B cell (primary cell): ENCODE data around the gene TMUB2. TPM values are rescaled to one million over a fixed set of nuclear protein-coding genes. Genes with fewer than 3 reads are reported as not detected.

Experiments
- ATAC-seq: fragments of 200-7000 bp; cut with Tn5 transposase; one replicate; pipeline ENCODE4 v1.10.0; 2021; ENCODE audit warnings: low read depth, mild to moderate bottlenecking, moderate number of reproducible peaks, moderate library complexity
- CTCF ChIA-PET: fragments of 350-600 bp; sonication (Branson Sonifier 250); formaldehyde crosslinking; loops from one replicate; lab custom pipeline; 2021; ENCODE audit warnings: antibody characterized with exemption, inconsistent platforms; lab: Charles Lee
- POLR2A ChIA-PET: fragments of 350-600 bp; sonication (Branson Sonifier 250); formaldehyde crosslinking; loops from one replicate; lab custom pipeline; 2021; ENCODE audit warnings: antibody characterized with exemption; lab: Charles Lee
- DNase-seq: peaks from one replicate; pipeline ENCODE4 v3.0.0; 2013
- H2AFZ ChIP-seq: 2 replicates; pipeline ENCODE4 v1.6.1; 2012; ENCODE audit warnings: mild to moderate bottlenecking, low read depth, low read length; ENCODE audit not compliant: insufficient read depth, poor library complexity, severe bottlenecking
- H3K27ac ChIP-seq, 2 donors: 1 replicate in 1 of 2; 2 replicates in 1 of 2; pipeline ENCODE4 v1.5.1; 2012 to 2013; ENCODE audit warnings: low read length in 2 of 2, mild to moderate bottlenecking in 2 of 2, moderate library complexity in 1 of 2
- H3K27me3 ChIP-seq, 4 experiments: fragments of 200-600 bp in 1 of 4; sonication (generic) in 1 of 4; replicated peaks in 1 of 4; 1 replicate in 2 of 4; 2 replicates in 2 of 4; pipeline versions ENCODE4 v1.6.1 to v1.7.0; 2013 to 2016; ENCODE audit warnings: low read length in 3 of 4, mild to moderate bottlenecking in 2 of 4, mixed read lengths in 1 of 4, moderate library complexity in 1 of 4; ENCODE audit not compliant: insufficient read depth in 4 of 4, control insufficient read depth in 3 of 4; ENCODE audit errors: control extremely low read depth in 1 of 4
- H3K36me3 ChIP-seq, 2 experiments: replicated peaks in 1 of 2; 1 replicate in 1 of 2; 2 replicates in 1 of 2; pipeline versions ENCODE4 v1.6.1 to v1.7.1; 2013; ENCODE audit warnings: low read length in 1 of 2; ENCODE audit not compliant: insufficient read depth in 2 of 2, control insufficient read depth in 1 of 2; ENCODE audit errors: control extremely low read depth in 1 of 2, extremely low read depth in 1 of 2
- H3K4me1 ChIP-seq, 2 donors: fragments of 200-600 bp in 1 of 2; sonication (generic) in 1 of 2; 1 replicate in 1 of 2; 2 replicates in 1 of 2; pipeline versions ENCODE4 v1.5.1 to v1.6.1; 2013 to 2017; ENCODE audit warnings: low read length in 2 of 2; ENCODE audit not compliant: control insufficient read depth in 2 of 2, insufficient read depth in 2 of 2
- H3K4me2 ChIP-seq: replicated peaks from 2 replicates; pipeline ENCODE3; 2012; ENCODE audit warnings: mild to moderate bottlenecking, low read depth, low read length; ENCODE audit not compliant: poor library complexity, severe bottlenecking
- H3K4me3 ChIP-seq, 5 experiments: fragments of 200-600 bp in 1 of 5; sonication (generic) in 1 of 5; 1 replicate in 3 of 5; 2 replicates in 2 of 5; pipeline versions ENCODE4 v1.5.1 to v1.7.0; 2011 to 2016; ENCODE audit warnings: low read length in 4 of 5, mild to moderate bottlenecking in 4 of 5, low read depth in 2 of 5, control low read depth in 1 of 5, moderate library complexity in 1 of 5; ENCODE audit not compliant: insufficient read depth in 1 of 5; ENCODE audit errors: control extremely low read depth in 1 of 5, extremely low read depth in 1 of 5
- H3K79me2 ChIP-seq: fragments of 200-600 bp; sonication (generic); one replicate; pipeline ENCODE4 v1.6.0; 2016; ENCODE audit warnings: low read length; ENCODE audit not compliant: control insufficient read depth, insufficient read depth
- H3K9ac ChIP-seq: fragments of 200-600 bp; sonication (generic); 2 replicates; pipeline ENCODE4 v1.6.1; 2017; ENCODE audit warnings: mild to moderate bottlenecking, low read length, moderate library complexity
- H3K9me3 ChIP-seq, 3 donors: one replicate each; pipeline versions ENCODE4 v1.6.1 to v1.7.1; 2013; ENCODE audit warnings: low read length in 2 of 3; ENCODE audit not compliant: control insufficient read depth in 2 of 3, insufficient read depth in 1 of 3; ENCODE audit errors: control extremely low read depth in 1 of 3
- H4K20me1 ChIP-seq: 2 replicates; pipeline ENCODE4 v1.6.0; 2012; ENCODE audit warnings: mild to moderate bottlenecking, low read length; ENCODE audit not compliant: insufficient read depth, control insufficient read depth, poor library complexity, severe bottlenecking
- H3K27ac Mint-ChIP-seq: one replicate; pipeline ENCODE4 v1.8.0; 2021; ENCODE audit warnings: mixed read lengths
- H3K27me3 Mint-ChIP-seq: one replicate; pipeline ENCODE4 v1.8.0; 2021; ENCODE audit warnings: mixed read lengths
- H3K4me1 Mint-ChIP-seq: one replicate; pipeline ENCODE4 v1.8.0; 2021; ENCODE audit warnings: mixed read lengths
- H3K4me3 Mint-ChIP-seq: one replicate; pipeline ENCODE4 v1.8.0; 2021; ENCODE audit warnings: mixed read lengths
- H3K9me3 Mint-ChIP-seq: one replicate; pipeline ENCODE4 v1.8.0; 2022; ENCODE audit warnings: mixed read lengths; ENCODE audit not compliant: insufficient read depth
- CTCF ChIP-seq: fragments of 200-600 bp; IDR thresholded peaks from one replicate; pipeline ENCODE4 v1.8.0; 2022; ENCODE audit warnings: antibody characterized with exemption, mild to moderate bottlenecking
- EZH2 ChIP-seq: IDR thresholded peaks from 2 replicates; pipeline ENCODE4 v1.6.1; 2012; ENCODE audit warnings: borderline replicate concordance, low read depth, mild to moderate bottlenecking, moderate library complexity, low read length; ENCODE audit not compliant: insufficient read depth, poor library complexity, severe bottlenecking
- WGBS: methylation state at CpG from one replicate; pipeline ENCODE4 v1.1.5; 2013; ENCODE audit warnings: missing lambda C conversion rate; ENCODE audit not compliant: insufficient coverage; 5-methylcytosine and 5-hydroxymethylcytosine counted together
- intact Hi-C: fragments of 100-400 bp; cut with micrococcal nuclease; formaldehyde crosslinking; loops from one replicate; pipeline ENCODE4 v1.10.0; 2022
- polyA plus RNA-seq: library from polyadenylated mRNA; depleted of rRNA; stranded (reverse); fragments of >200 nt; gene quantifications from 2 replicates; pipeline ENCODE4 v1.2.3, GENCODE V29; 2012
- total RNA-seq, 2 donors: library from RNA; stranded (reverse); fragments of 120-200 nt in 1 of 2; gene quantifications; 1 replicate in 1 of 2; 2 replicates in 1 of 2; pipeline versions ENCODE4 v1.2.3 to v1.2.4, GENCODE V29; 2013 to 2022

The TMUB2 gene
- total and polyA plus RNA-seq, 2 donors (not counting 1 experiment from before 2014, with no cell fraction given) = 52.3 to 114 TPM

- Histone ChIP-seq H3K4me3 (no peak overlapping the region), H3K4me2 (no peak overlapping the region), H3K9me3 (no peaks in the 10 kb centered on the region), H3K79me2 (peaks cover 27% of the 10 kb centered on the region), H3K9ac (no peak overlapping the region), H4K20me1 (peaks cover 39% of the 10 kb centered on the region), H3K4me1 (peaks cover 23 to 36% of the 10 kb centered on the region in 2 donors), H3K27ac (no peak overlapping the region), H3K36me3 (peaks cover 0 to 51% of the 10 kb centered on the region in 2 experiments), H2AFZ (no peak overlapping the region), H3K27me3 (no peaks in the 10 kb centered on the region)
- Mint-ChIP-seq H3K4me3 (no peak overlapping the region), H3K9me3 (no peaks in the 10 kb centered on the region), H3K4me1 (peaks cover 35% of the 10 kb centered on the region), H3K27me3 (no peaks in the 10 kb centered on the region), H3K27ac (no peak overlapping the region)
- no peak for ATAC-seq
- CTCF ChIA-PET = interaction anchor here (0.9 to 3.5 kb wide), 6 partner anchors 9 to 144 kb away, joined by 3 to 15 read pairs (median 4); partner anchors contain the start of genes GRN and SLC25A39
- TF ChIP-seq CTCF (no peak), EZH2 (no peak)
- POLR2A ChIA-PET = no interaction called here
- intact Hi-C loops = no loop called here
- WGBS = 100% methylated on average over 3 of the region's 6 CpGs
- DNase-seq = no peak
Measured at GRCh38 chr17:44206825-44207155, 20.0 kb downstream of the TMUB2 start.

DNA sequence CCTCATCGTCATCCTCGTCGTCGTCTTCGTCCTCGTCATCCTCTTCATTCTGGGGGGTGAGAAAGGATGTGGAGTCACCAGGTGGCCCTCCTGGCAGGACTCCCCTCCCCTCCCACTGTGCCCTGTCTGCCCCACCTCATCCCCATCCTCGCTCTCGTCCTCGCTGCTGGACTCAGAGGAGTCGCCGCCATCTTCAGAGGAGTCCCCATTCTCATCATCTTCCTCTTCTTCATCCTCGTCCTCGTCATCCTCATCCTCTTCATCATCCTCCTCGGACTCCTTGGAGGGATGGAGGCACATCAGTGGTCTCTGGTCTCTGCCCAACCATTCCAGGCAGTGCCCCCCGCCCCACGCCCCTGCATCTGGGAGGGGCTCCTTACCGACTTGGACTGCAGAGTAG, 20.5 kb downstream of the TMUB2 start:
- WGBS = 94% methylated on average over 12 of the region's 17 CpGs
- H2AFZ ChIP-seq = no peak overlapping the region
- H3K4me3 ChIP-seq = no peak overlapping the region
- peaks cover 23 to 36% of the 10 kb centered on the region in 2 donors for H3K4me1 ChIP-seq
- POLR2A ChIA-PET = interaction anchor here (0.6 kb wide), 1 partner anchor 846 kb away, joined by 4 read pairs; no protein-coding TSS in a partner anchor
- no peak overlapping the region for H3K27ac ChIP-seq
- H3K27me3 ChIP-seq = no peaks in the 10 kb centered on the region
- peaks cover 32% of the 10 kb centered on the region for H3K79me2 ChIP-seq
- H3K9me3 ChIP-seq = no peaks in the 10 kb centered on the region
- peaks cover 0 to 55% of the 10 kb centered on the region in 2 experiments for H3K36me3 ChIP-seq
- CTCF ChIA-PET = interaction anchor here (0.6 to 3.5 kb wide), 4 partner anchors 9 to 141 kb away, joined by 3 to 15 read pairs (median 8); no protein-coding TSS in a partner anchor
- TF ChIP-seq EZH2 (no peak), CTCF (no peak)
- ATAC-seq (no peak), DNase-seq (no peak)
- H3K4me1 Mint-ChIP-seq = peaks cover 35% of the 10 kb centered on the region
- no peak overlapping the region for H3K4me2 ChIP-seq
- no peak overlapping the region for H3K4me3 Mint-ChIP-seq
- no peak overlapping the region for H3K9ac ChIP-seq
- intact Hi-C loops = no loop called here
- no peak overlapping the region for H3K27ac Mint-ChIP-seq
- no peaks in the 10 kb centered on the region for H3K9me3 Mint-ChIP-seq
- peaks cover 44% of the 10 kb centered on the region for H4K20me1 ChIP-seq
- no peaks in the 10 kb centered on the region for H3K27me3 Mint-ChIP-seq
